Middle frontal gyrus (tissue), 1 donor: Measurements from ENCODE around the gene WASL.

Experiments used
- DNase-seq: peaks from one replicate; pipeline ENCODE4 v3.0.0-alpha.2; 2015; ENCODE audit warnings: low spot score; ENCODE audit errors: extremely low spot score

The WASL gene

GRCh38 chr7:123633553-123633952, 115.2 kb downstream of the WASL start:
- DNase-seq: no peak

- no peak for DNase-seq
Observed at GRCh38 chr7:123632808-123633207, 116.0 kb downstream of the WASL start.
